GM23338 (cell line): ENCODE data around the gene KAZN. TPM values are rescaled to one million over a fixed set of nuclear protein-coding genes. Genes with fewer than 3 reads are reported as not detected.

Source experiments
- ATAC-seq: fragments of 200-7000 bp; cut with Tn5 transposase; 3 replicates; pipeline ENCODE4 v1.9.1; 2020
- DNase-seq: peaks from one replicate; pipeline ENCODE4 v3.0.0-alpha.2; 2015; ENCODE audit warnings: low spot score
- H2AFZ ChIP-seq: fragments of 200-600 bp; sonication (generic); 2 replicates; pipeline ENCODE4 v1.8.0; 2016; ENCODE audit warnings: antibody characterized with exemption, mild to moderate bottlenecking, moderate library complexity
- H3F3A ChIP-seq: fragments of 200-600 bp; sonication (generic); replicated peaks from 2 replicates; pipeline ENCODE4 v1.8.0; 2017; ENCODE audit warnings: antibody characterized with exemption, mixed run types, low read depth
- H3K27ac ChIP-seq: fragments of 200-600 bp; sonication (generic); 2 replicates; pipeline ENCODE4 v1.6.1; 2016; ENCODE audit warnings: low read depth
- H3K27me3 ChIP-seq: fragments of 200-600 bp; sonication (generic); 2 replicates; pipeline ENCODE4 v1.8.0; 2016; ENCODE audit warnings: mild to moderate bottlenecking, mixed run types, moderate library complexity; ENCODE audit not compliant: insufficient read depth
- H3K36me3 ChIP-seq: fragments of 200-600 bp; sonication (generic); 2 replicates; pipeline ENCODE4 v1.8.0; 2016; ENCODE audit warnings: mild to moderate bottlenecking; ENCODE audit not compliant: insufficient read depth
- H3K4me1 ChIP-seq: fragments of 200-600 bp; sonication (generic); 2 replicates; pipeline ENCODE4 v1.8.0; 2016; ENCODE audit warnings: mild to moderate bottlenecking, moderate library complexity; ENCODE audit not compliant: insufficient read depth
- H3K4me2 ChIP-seq: fragments of 200-600 bp; sonication (generic); 2 replicates; pipeline ENCODE4 v1.7.1; 2017; ENCODE audit warnings: mixed run types
- H3K4me3 ChIP-seq: fragments of 200-600 bp; sonication (generic); 2 replicates; pipeline ENCODE4 v1.6.1; 2016; ENCODE audit warnings: mixed run types
- H3K79me2 ChIP-seq: fragments of 200-600 bp; sonication (generic); replicated peaks from 2 replicates; pipeline ENCODE4 v1.8.0; 2017; ENCODE audit warnings: mild to moderate bottlenecking; ENCODE audit not compliant: insufficient read depth
- H3K9me2 ChIP-seq: fragments of 200-600 bp; sonication (generic); 2 replicates; pipeline ENCODE4 v1.8.0; 2017; ENCODE audit not compliant: insufficient read depth
- H4K20me1 ChIP-seq: fragments of 200-600 bp; sonication (generic); replicated peaks from 2 replicates; pipeline ENCODE4 v1.8.0; 2017; ENCODE audit warnings: mild to moderate bottlenecking; ENCODE audit not compliant: insufficient read depth
- H3K27ac Mint-ChIP-seq: 2 replicates; pipeline ENCODE4 v1.8.0; 2020; ENCODE audit warnings: inconsistent platforms, mild to moderate bottlenecking, moderate library complexity, mixed read lengths
- H3K27me3 Mint-ChIP-seq: 3 replicates; pipeline ENCODE4 v1.8.0; 2022; ENCODE audit warnings: low read depth, mild to moderate bottlenecking, moderate library complexity, mixed read lengths, inconsistent platforms; ENCODE audit not compliant: insufficient read depth, poor library complexity
- H3K36me3 Mint-ChIP-seq: 3 replicates; pipeline ENCODE4 v1.8.0; 2021; ENCODE audit warnings: low read depth, mild to moderate bottlenecking, inconsistent platforms, moderate library complexity, mixed read lengths
- H3K4me1 Mint-ChIP-seq: 3 replicates; pipeline ENCODE4 v1.8.0; 2020; ENCODE audit warnings: mild to moderate bottlenecking, inconsistent platforms, mixed read lengths
- H3K4me3 Mint-ChIP-seq: 3 replicates; pipeline ENCODE4 v1.8.0; 2021; ENCODE audit warnings: moderate library complexity, mild to moderate bottlenecking, inconsistent platforms, mixed read lengths
- H3K9me3 Mint-ChIP-seq: 3 replicates; pipeline ENCODE4 v1.8.0; 2020; ENCODE audit warnings: moderate library complexity, mild to moderate bottlenecking, inconsistent platforms, mixed read lengths
- CREB1 ChIP-seq: fragments of 250-450 bp; sonication (Bioruptor Pico); IDR thresholded peaks from 2 replicates; pipeline ENCODE4 v1.5.0; 2020; ENCODE audit warnings: low read depth, mild to moderate bottlenecking, moderate library complexity
- ETS1 ChIP-seq: IDR thresholded peaks from 2 replicates; pipeline ENCODE4 v1.6.1; 2016; ENCODE audit warnings: antibody characterized with exemption
- EZH2 ChIP-seq: fragments of 200-600 bp; sonication (generic); IDR thresholded peaks from one replicate; pipeline ENCODE4 v1.8.0; 2017; ENCODE audit warnings: antibody characterized with exemption, mild to moderate bottlenecking, low read depth; ENCODE audit not compliant: unreplicated experiment
- EZH2phosphoT487 ChIP-seq: fragments of 200-600 bp; sonication (generic); IDR thresholded peaks from one replicate; pipeline ENCODE4 v1.8.1; 2018; ENCODE audit warnings: antibody characterized with exemption; ENCODE audit not compliant: unreplicated experiment
- JUNB ChIP-seq: IDR thresholded peaks from one replicate; pipeline ENCODE4 v1.6.1; 2016; ENCODE audit warnings: antibody characterized with exemption; ENCODE audit not compliant: unreplicated experiment
- NANOG ChIP-seq: IDR thresholded peaks from 2 replicates; pipeline ENCODE4 v1.6.1; 2016; ENCODE audit warnings: antibody characterized with exemption, borderline replicate concordance
- POLR2AphosphoS5 ChIP-seq: IDR thresholded peaks from 2 replicates; pipeline ENCODE4 v1.6.1; 2016; ENCODE audit warnings: antibody characterized with exemption, low read depth
- STAT1 ChIP-seq: IDR thresholded peaks from one replicate; pipeline ENCODE4 v1.6.1; 2016; ENCODE audit warnings: antibody characterized with exemption; ENCODE audit not compliant: unreplicated experiment
- ZNF114 ChIP-seq: fragments of 250-450 bp; sonication (Bioruptor Pico); IDR thresholded peaks from 2 replicates; pipeline ENCODE4 v1.5.0; 2020; ENCODE audit warnings: mild to moderate bottlenecking, moderate library complexity
- ZNF331 ChIP-seq: fragments of 250-450 bp; sonication (Bioruptor Pico); IDR thresholded peaks from 2 replicates; pipeline ENCODE4 v1.5.0; 2020; ENCODE audit warnings: low read depth, mild to moderate bottlenecking, moderate library complexity
- polyA plus RNA-seq: library from polyadenylated mRNA; unstranded; fragments of >200 nt; fragmentation: Nextera tagmentation; extraction: Ambion mirVana; gene quantifications from 2 replicates; pipeline ENCODE4 v1.2.1, GENCODE V29; 2016
- total RNA-seq: library from RNA; depleted of rRNA; stranded (reverse); fragments of >200 nt; shearing (Covaris generic); gene quantifications from 2 replicates; pipeline ENCODE4 v1.2.3, GENCODE V29; 2014
- TF ChIP-seq, protein P1 (sequence below): IDR thresholded peaks from one replicate; pipeline ENCODE4 v1.6.1; 2018; ENCODE audit warnings: antibody characterized with exemption; ENCODE audit not compliant: unreplicated experiment
- TF ChIP-seq, protein P2 (sequence below), 2 experiments: fragments of 200-600 bp in 1 of 2; sonication (generic) in 1 of 2; conservative IDR thresholded peaks; 2 replicates each; pipeline versions ENCODE4 v1.5.1 to v1.6.1; 2016 to 2017; ENCODE audit warnings: antibody characterized with exemption in 2 of 2, low read depth in 2 of 2, mild to moderate bottlenecking in 2 of 2, moderate library complexity in 1 of 2

KAZN gene
- total and polyA plus RNA-seq, 2 experiments from 2014 or later: 9.9 to 15.0 TPM

- Histone ChIP-seq H3K27ac (no peak overlapping the region), H3K27me3 (no peaks in the 10 kb centered on the region), H3K4me1 (no peaks in the 10 kb centered on the region), H3K4me3 (no peak overlapping the region), H4K20me1 (no peaks in the 10 kb centered on the region; the same call in 1 of the 2 replicates), H3K79me2 (no peaks in the 10 kb centered on the region), H2AFZ (no peak overlapping the region), H3K36me3 (no peaks in the 10 kb centered on the region), H3K4me2 (no peak overlapping the region), H3K9me2 (no peaks in the 10 kb centered on the region), H3F3A (no peaks in the 10 kb centered on the region)
- Mint-ChIP-seq H3K27ac (no peak overlapping the region), H3K4me3 (no peak overlapping the region), H3K4me1 (peaks cover 4% of the 10 kb centered on the region; the same call in 2 of the 3 replicates), H3K9me3 (peaks cover 10% of the 10 kb centered on the region; the same call in 2 of the 3 replicates), H3K27me3 (peaks cover 1% of the 10 kb centered on the region), H3K36me3 (peaks cover 4% of the 10 kb centered on the region; the same call in 1 of the 3 replicates)
- TF ChIP-seq, protein P1, sequence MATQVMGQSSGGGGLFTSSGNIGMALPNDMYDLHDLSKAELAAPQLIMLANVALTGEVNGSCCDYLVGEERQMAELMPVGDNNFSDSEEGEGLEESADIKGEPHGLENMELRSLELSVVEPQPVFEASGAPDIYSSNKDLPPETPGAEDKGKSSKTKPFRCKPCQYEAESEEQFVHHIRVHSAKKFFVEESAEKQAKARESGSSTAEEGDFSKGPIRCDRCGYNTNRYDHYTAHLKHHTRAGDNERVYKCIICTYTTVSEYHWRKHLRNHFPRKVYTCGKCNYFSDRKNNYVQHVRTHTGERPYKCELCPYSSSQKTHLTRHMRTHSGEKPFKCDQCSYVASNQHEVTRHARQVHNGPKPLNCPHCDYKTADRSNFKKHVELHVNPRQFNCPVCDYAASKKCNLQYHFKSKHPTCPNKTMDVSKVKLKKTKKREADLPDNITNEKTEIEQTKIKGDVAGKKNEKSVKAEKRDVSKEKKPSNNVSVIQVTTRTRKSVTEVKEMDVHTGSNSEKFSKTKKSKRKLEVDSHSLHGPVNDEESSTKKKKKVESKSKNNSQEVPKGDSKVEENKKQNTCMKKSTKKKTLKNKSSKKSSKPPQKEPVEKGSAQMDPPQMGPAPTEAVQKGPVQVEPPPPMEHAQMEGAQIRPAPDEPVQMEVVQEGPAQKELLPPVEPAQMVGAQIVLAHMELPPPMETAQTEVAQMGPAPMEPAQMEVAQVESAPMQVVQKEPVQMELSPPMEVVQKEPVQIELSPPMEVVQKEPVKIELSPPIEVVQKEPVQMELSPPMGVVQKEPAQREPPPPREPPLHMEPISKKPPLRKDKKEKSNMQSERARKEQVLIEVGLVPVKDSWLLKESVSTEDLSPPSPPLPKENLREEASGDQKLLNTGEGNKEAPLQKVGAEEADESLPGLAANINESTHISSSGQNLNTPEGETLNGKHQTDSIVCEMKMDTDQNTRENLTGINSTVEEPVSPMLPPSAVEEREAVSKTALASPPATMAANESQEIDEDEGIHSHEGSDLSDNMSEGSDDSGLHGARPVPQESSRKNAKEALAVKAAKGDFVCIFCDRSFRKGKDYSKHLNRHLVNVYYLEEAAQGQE: no peak
- TF ChIP-seq STAT1 (no peak), CREB1 (CRISPR knock-in tag) (no peak), EZH2 (no peak), ZNF114 (CRISPR knock-in tag) (no peak), EZH2phosphoT487 (no peak), JUNB (no peak)
- no peak for DNase-seq
- ATAC-seq: no peak
Measured at GRCh38 chr1:14974361-14974760, 375.9 kb downstream of the KAZN start.

- Histone ChIP-seq H2AFZ (no peak overlapping the region), H3K27ac (no peak overlapping the region), H3F3A (no peaks in the 10 kb centered on the region), H3K4me3 (no peak overlapping the region), H3K4me1 (no peaks in the 10 kb centered on the region), H3K9me2 (no peaks in the 10 kb centered on the region), H3K36me3 (no peaks in the 10 kb centered on the region), H3K79me2 (no peaks in the 10 kb centered on the region), H4K20me1 (no peaks in the 10 kb centered on the region; the same call in 1 of the 2 replicates), H3K4me2 (no peak overlapping the region), H3K27me3 (no peaks in the 10 kb centered on the region)
- H3K4me1 Mint-ChIP-seq: peaks cover 4% of the 10 kb centered on the region; the same call in 2 of the 3 replicates
- ATAC-seq: no peak
- peaks cover 4% of the 10 kb centered on the region; the same call in 1 of the 3 replicates for H3K36me3 Mint-ChIP-seq
- no peak for DNase-seq
- TF ChIP-seq POLR2AphosphoS5 (no peak), CREB1 (CRISPR knock-in tag) (no peak), ZNF331 (CRISPR knock-in tag) (no peak), ETS1 (no peak), EZH2phosphoT487 (no peak), NANOG (no peak), EZH2 (no peak), ZNF114 (CRISPR knock-in tag) (no peak), JUNB (no peak)
- TF ChIP-seq, protein P1: no peak
- TF ChIP-seq, protein P2, sequence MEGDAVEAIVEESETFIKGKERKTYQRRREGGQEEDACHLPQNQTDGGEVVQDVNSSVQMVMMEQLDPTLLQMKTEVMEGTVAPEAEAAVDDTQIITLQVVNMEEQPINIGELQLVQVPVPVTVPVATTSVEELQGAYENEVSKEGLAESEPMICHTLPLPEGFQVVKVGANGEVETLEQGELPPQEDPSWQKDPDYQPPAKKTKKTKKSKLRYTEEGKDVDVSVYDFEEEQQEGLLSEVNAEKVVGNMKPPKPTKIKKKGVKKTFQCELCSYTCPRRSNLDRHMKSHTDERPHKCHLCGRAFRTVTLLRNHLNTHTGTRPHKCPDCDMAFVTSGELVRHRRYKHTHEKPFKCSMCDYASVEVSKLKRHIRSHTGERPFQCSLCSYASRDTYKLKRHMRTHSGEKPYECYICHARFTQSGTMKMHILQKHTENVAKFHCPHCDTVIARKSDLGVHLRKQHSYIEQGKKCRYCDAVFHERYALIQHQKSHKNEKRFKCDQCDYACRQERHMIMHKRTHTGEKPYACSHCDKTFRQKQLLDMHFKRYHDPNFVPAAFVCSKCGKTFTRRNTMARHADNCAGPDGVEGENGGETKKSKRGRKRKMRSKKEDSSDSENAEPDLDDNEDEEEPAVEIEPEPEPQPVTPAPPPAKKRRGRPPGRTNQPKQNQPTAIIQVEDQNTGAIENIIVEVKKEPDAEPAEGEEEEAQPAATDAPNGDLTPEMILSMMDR (conservative IDR thresholded peaks at IDR 0.05; ENCODE audit: low read depth in 2 of 2): no peak
- no peaks in the 10 kb centered on the region for H3K27me3 Mint-ChIP-seq
- H3K27ac Mint-ChIP-seq: no peak overlapping the region
- H3K9me3 Mint-ChIP-seq: peaks cover 10% of the 10 kb centered on the region; the same call in 2 of the 3 replicates
- H3K4me3 Mint-ChIP-seq: no peak overlapping the region
Measured at GRCh38 chr1:14975119-14975518, 376.6 kb downstream of the KAZN start.
